HG03045 (cell line): Measurements from ENCODE around the gene USP7.

Experiments
- ATAC-seq: cut with Tn5 transposase; IDR thresholded peaks from one replicate; pipeline ENCODE4 v1.9.1; 2021; ENCODE audit warnings: mild to moderate bottlenecking, moderate library complexity; ENCODE audit not compliant: unreplicated experiment

Gene USP7

DNA sequence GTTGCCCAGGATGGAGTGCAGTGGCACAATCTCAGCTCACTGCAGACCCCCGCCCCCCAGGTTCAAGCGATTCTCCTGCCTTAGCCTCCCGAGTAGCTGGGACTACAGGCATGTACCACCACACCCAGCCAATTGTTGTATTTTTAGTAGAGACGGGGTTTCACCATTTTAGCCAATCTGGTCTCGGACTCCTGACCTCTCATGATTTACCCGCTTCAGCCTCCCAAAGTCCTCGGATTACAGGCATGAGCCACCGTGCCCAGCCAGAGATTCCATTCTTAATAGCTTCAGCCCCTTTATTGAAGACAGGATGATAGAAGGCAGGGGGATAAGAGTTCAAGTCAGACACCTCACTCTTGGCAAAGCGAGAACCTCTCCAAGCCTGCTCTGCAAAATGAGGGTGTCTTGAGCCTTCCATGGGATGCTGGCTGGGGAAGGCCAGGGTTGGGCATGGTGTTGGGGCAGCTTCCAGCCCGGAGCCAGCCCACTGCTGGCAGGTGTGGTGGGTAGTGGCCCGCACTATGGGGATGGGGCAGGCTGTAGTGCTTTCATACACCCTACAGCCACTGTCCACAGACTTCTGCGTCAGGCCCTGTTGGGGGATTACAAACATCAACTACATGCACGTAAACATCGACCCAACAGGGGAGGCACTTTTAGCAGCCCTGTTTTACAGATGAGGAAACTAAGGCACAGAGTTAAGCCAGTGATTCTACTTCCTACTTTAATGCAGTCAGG is 98.4 kb downstream of the USP7 start:
- ATAC-seq = no peak

- ATAC-seq = no peak
Measured at GRCh38 chr16:8864480-8865110, 99.1 kb downstream of the USP7 start.

- no peak for ATAC-seq
Measured at GRCh38 chr16:8863594-8864424, 99.9 kb downstream of the USP7 start.

DNA sequence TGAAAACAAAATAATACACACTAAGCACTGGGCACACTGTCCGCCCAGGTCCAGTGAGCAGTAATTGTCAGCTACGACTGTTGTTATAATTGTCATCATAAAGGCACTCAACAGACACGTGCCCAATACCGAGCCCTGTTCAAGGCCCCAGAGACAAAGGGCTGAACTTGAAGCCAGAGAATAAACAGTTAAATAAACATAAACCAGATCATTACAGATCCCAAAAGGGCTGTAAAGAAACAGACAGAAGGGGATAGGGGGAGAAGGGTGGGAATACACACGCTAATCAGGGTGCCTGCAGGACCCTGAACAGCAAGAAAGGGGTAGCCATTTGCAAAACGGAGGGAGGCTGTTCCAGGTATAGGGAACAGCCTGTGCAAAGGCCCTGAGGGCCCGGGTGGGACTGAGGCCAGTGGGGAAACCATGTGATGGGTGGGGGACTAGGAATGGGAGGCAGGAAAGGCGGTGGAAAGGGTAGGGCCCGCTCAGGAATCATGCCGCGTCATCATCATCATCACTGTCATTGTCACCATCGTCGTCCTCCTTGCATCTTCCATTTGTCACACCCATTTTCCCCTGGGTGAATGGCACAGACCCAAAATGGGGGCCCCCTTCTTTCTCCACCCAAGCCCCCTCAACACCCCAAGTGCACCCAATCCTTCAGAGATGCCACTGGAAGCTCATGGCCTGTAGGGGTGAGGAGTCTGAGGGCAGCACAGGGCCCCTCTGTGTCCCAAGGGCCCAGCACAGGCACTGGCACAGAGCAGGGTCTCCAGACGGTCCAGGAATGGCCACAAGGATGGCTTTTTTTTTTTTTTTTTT is 101.2 kb downstream of the USP7 start:
- ATAC-seq = no peak

- ATAC-seq = no peak
Measured at GRCh38 chr16:8861563-8862308, 102.0 kb downstream of the USP7 start.

DNA sequence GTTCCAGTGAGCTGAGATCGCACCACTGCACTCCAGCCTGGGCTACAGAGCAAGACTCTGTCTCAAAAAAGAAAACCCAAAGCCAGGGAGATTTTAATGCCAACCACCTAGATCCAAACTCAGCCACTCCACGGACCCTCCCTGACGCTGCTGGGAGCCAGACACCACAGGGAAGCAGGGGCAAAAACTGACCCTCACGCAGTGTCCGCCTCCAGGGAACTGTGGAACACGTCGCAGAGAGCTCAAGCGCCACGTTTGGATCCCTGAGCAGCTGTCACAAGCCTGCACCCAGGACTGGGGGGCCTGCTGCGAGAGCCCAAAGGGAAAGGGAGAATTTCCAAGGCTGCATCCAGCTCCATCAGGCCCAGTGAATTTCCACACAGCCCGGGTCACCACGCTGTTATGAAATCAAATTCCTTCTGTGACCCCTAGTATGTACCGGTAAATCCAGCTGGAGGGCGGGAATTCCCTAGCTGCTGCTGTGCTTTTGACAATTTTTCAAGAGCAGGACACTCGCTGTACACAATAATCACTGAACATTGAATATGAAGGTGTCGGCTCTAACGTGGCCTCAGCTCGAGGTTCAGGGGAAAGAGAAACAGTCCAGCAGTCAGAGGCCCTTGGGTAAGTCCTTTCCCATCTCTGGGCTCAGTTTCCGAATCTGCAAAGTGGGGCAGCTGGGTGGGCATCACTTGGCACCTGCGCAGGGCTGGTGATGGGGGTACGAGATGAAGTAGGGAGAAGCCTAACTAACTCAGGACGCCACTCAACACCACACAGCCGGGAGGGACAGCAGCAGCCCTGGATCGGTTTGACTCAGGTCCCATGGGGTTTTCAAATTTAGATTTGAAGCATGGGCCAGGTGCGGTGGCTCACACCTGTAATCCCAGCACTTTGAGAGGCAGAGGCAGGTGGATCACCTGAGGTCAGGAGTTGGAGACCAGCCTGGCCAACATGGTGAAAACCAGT is 103.5 kb downstream of the USP7 start:
- no peak for ATAC-seq

DNA sequence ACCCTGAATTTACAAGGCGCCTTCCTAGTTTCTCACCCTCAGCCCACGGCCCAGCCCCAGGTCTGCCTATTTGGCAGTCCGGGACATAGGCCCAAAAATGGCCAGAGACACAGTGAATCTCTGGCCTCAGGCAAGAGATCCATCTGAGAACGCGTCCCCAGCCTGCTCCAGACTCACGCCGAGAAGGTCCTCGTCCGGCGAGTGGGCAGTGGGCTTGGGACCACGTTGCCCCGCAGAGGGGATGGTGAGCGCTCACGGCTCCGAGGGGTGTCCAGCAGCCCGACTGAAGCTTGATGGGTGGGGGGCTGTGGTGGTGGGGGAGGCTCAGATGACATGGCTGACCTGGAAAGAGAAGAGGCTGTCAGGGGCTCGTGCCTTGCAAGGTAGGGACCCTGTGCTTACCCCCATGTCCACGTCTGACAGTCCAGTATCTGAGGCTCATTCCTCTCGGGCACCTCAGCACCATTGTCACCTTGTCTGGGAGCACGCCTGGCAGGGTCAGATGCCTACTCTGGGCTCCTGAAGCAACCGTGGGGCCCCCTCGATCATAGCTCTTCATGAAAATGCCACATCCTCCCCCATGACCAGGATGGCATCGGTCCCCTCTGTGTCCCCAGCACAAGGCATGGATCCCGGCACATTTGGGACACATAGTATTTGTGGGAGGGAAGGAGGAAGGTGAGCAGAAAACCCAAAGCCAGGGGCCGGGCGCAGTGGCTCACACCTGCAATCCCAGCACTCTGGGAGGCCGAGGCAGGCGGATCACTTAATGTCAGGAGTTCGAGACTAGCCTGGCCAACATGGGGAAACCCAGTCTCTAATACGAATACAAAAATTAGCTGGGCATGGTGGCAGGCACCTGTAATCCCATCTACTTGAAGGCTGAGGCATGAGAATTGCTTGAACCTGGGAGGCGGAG is 104.5 kb downstream of the USP7 start:
- ATAC-seq = no peak

DNA sequence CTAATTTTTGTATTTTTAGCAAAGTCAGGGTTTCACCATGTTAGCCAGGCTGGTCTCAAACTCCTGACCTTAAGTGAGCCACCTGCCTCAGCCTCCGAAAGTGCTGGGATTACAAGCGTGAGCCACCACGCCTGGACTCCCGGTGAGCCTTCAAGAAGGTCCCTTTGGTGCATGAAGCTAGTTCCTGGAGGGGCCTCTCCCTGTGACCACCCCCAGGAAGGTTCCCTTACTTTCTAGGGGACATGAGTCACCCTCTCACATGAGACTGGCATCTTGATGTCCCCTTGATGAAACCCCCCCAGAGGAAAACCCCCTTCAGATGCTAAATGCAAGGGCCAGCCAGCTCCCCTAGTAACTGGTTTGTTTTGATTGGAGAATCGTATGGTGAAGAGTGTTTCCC is 107.7 kb downstream of the USP7 start:
- no peak for ATAC-seq

- ATAC-seq = no peak
Measured at GRCh38 chr16:8855051-8855786, 108.5 kb downstream of the USP7 start.

DNA sequence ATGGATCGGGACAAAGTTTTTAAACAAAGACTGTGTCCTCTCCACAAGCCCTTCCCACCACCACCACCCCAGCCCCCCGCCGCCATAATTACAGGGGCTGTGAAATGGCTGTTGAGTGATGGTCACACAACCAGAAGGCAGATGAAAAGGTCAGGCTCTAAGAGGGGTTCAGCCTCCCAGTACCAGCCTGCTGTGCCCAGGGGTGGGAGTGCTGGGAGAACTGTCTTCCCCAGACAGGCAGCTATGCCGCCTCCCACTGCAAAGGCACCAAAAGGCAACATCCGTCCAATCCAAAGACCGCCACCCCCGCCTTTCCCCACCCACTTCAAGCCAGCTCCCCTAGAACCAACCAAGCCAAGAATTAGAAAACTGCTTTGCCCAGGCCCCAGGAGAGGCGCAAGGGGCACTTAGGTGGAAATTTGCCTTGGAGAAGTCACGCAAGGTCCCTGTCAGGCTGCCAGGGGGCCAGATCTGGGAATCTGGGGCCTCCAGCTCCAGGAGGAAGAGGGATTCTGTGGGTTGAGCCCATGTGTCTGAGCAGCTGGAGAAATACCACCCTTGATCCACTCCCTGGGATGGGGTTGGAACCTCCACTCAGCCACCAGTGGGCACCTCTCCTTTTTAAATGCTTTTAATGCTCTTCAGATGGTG is 109.3 kb downstream of the USP7 start:
- ATAC-seq = no peak

DNA sequence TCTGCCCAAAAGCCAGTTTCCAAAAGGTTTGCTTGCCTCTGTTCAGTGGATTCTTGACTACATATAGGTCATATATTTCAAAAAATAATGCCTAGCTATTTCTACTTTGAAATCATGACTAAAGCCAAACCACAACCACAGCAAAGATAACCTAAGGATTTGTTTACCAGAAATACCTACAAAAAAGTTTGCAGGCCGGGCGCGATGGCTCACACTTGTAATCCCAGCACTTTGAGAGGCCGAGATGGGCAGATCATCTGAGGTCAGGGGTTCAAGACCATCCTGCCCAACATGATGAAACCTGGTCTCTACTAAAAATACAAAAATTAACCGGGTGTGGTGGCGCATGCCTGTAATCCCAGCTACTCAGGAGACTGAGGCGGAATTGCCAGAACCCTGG is 110.1 kb downstream of the USP7 start:
- ATAC-seq = no peak

GRCh38 chr16:8853150-8853549 is 110.6 kb downstream of the USP7 start:
- no peak for ATAC-seq

DNA sequence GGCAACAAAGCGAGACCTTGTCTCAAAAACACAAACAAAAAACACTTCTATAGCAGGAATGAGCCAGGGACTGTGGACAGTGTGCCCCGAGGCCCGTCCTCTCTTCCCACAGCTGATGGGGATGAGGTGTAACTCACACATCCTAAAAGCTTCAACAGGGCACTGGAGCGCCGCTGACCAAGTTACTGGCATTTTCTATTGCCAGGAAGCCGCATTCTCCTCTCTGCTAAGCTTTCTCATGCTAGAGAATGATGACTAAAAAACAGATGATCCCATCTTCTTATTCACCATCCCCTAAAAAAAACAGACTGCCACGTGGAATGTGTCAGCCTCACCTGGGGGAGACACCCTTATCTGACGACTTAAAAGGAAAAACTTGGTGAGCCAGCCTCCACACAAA is 111.2 kb downstream of the USP7 start:
- ATAC-seq = no peak

DNA sequence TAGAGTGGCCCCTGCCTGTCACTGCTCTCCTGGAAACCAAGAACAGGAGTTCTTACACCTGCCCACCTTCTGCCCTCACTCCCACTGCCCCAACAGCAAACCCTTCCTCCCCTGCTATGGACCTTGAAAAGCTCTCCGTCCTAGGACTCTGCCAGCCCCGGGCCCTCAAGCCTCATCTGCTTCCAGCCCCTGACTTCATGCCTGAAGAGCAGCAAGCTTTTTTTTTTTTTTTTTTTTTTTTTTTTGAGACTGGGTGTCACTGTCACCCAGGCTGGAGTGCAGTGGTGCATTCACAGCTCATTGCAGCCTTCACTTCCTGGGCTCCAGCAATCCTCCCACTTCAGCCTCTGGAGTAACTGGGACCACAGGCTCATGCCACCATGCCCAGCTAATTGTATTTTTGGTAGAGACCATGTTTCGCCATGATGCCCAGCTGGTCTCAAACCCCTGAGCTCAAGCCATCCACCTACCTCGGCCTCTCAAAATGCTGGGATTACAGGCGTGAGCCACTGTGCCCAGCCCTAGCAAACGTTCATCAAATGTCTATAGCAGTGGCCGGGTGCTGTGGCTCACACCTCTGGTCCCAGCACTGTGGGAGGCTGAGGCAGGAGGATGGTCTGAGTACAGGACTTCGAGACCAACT is 111.8 kb downstream of the USP7 start:
- no peak for ATAC-seq

- no peak for ATAC-seq
Measured at GRCh38 chr16:8850279-8850885, 113.3 kb downstream of the USP7 start.

DNA sequence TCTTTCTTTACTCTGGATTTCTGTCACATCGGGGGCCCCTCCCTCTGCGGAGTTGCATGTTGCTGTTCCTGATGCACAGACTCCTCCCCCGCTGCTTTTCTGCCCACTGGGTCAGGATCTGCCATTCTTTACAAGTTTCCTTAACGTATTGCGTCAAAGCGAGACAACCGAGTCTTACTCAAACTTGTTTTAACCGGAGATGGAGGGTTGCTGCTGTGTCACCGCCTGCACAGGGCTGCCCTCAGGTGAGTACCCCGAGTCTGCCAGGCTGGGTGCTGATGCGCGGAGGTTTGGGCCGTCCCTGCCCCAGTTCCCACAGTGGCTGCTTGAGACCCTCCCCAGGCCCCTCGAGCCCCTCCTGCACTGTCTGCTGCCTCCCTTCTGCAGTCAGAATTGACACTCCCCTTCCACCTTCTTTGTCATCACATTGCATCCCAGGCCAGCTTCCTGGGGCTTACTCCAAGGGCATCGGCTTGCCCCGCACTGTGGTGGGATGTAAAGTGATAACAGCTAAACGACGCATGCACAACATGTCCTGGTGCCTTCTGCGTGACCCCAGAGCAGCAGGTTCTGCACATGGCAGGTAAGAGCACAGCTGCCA is 114.2 kb downstream of the USP7 start:
- no peak for ATAC-seq
